SK-N-SH treated with all-trans-retinoic acid at 6 μM for 48 hours (cell line): ENCODE measurements around the gene FLT4.

Source experiments
- CREB5 ChIP-seq: fragments of 250-450 bp; sonication (Bioruptor Pico); IDR thresholded peaks from 2 replicates; pipeline ENCODE4 v1.5.1; 2020; ENCODE audit warnings: low read depth, mild to moderate bottlenecking, moderate library complexity
- RARB ChIP-seq: fragments of 250-450 bp; sonication (Bioruptor Pico); IDR thresholded peaks from 2 replicates; pipeline ENCODE4 v1.8.0; 2021; ENCODE audit warnings: mild to moderate bottlenecking, moderate library complexity
- ZFP30 ChIP-seq: fragments of 450-650 bp; formaldehyde crosslinking; IDR thresholded peaks from 2 replicates; pipeline ENCODE4 v1.5.0; 2022; ENCODE audit warnings: mild to moderate bottlenecking, moderate library complexity

GRCh38 chr5:180580681-180581080 is 68.7 kb downstream of the FLT4 start:
- TF ChIP-seq RARB (CRISPR knock-in tag) (no peak), CREB5 (no peak), ZFP30 (CRISPR knock-in tag) (no peak)
